ENCODE results near the gene TOMM22. TPM values are rescaled to one million over a fixed set of nuclear protein-coding genes. Genes with fewer than 3 reads are reported as not detected.
A peak's percentile ranks its signal among the peaks of the same experiment; 100 is the strongest.

The TOMM22 gene
- total and polyA plus RNA-seq, 10 donors = 24.3 to 59.9 (median 42.8) TPM

DNA sequence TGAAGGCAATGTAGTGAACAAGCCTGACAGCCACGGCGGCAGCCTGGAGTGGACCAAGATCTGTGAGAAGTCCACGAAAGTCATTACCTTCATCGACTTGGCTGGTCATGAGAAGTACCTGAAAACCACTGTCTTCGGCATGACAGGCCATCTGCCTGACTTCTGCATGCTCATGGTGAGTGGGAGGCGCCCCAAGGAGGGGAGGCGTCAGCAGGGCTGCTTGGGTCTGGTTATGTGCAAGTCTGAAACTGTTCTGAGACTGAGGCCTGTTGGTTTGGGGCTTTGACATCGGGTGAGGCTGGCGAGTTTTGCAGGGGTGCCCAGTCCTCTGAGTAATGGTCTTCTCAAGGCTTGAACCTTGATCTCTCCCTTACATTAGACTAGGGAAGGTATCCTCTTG lies 35.1 kb downstream of the TOMM22 start:
- intact Hi-C loops (cut with DNase I; ENCODE audit: low total_unique reads) = no loop called here

DNA sequence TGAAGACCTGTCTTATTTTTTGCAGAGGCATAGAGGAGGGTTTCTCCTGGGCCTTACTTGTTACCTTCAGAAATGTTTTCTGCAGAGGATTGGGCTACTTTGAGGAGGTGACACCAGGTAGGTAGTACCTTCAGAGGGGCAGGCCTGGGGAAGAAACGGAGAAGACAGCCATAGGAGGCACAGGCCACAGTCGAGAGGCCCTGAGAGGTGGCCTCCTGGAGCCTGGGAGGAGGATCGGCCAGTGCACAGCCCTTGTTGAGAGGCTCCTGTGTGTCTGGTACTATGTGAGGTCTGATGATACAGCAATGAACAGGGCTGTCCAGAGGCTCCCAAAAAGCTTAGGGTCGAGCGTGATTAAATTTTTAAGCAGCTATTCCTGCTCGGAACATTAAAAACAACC lies 35.5 kb downstream of the TOMM22 start:
- intact Hi-C loops (cut with DNase I; ENCODE audit: low total_unique reads) = no loop called here
- H3K27ac ChIP-seq = peak overlapping the region in 3 of 8 donors; percentile 4 to 80 (median 76)
- DNase-seq = no peak
- H3K4me1 ChIP-seq = peaks cover 25 to 70% (median 53%) of the 10 kb centered on the region in 6 donors
- H3K36me3 ChIP-seq = peaks cover 5 to 85% (median 59%) of the 10 kb centered on the region in 6 donors
- no peak for TF ChIP-seq POLR2A (IDR thresholded peaks at IDR 0.05)
- no peak for TF ChIP-seq POLR2AphosphoS5 (IDR thresholded peaks at IDR 0.05)
- no peaks in the 10 kb centered on the region for H3K27me3 ChIP-seq (replicated peaks in 1 of 7)
- WGBS, 5 donors = 88 to 95% (median 94%) methylated on average over 6 of the region's 6 CpGs
- no peaks in the 10 kb centered on the region for H3K9me3 ChIP-seq
- H3K4me3 ChIP-seq = no peak overlapping the region

More for the DNA sequence above, 35.1 kb downstream of the TOMM22 start:
- peaks cover 25 to 75% (median 56%) of the 10 kb centered on the region in 6 donors for H3K4me1 ChIP-seq
- no peak for DNase-seq
- peak overlapping the region in 1 of 8 donors; percentile 5 for H3K4me3 ChIP-seq
- no peaks in the 10 kb centered on the region for H3K9me3 ChIP-seq
- 86 to 98% (median 91%) methylated on average over 8 to 9 of the region's 9 CpGs for WGBS, 5 donors
- H3K27me3 ChIP-seq (replicated peaks in 1 of 7) = no peaks in the 10 kb centered on the region
- TF ChIP-seq POLR2A (IDR thresholded peaks at IDR 0.05) (no peak), POLR2AphosphoS5 (IDR thresholded peaks at IDR 0.05) (no peak)
- TF ChIP-seq, protein P1, sequence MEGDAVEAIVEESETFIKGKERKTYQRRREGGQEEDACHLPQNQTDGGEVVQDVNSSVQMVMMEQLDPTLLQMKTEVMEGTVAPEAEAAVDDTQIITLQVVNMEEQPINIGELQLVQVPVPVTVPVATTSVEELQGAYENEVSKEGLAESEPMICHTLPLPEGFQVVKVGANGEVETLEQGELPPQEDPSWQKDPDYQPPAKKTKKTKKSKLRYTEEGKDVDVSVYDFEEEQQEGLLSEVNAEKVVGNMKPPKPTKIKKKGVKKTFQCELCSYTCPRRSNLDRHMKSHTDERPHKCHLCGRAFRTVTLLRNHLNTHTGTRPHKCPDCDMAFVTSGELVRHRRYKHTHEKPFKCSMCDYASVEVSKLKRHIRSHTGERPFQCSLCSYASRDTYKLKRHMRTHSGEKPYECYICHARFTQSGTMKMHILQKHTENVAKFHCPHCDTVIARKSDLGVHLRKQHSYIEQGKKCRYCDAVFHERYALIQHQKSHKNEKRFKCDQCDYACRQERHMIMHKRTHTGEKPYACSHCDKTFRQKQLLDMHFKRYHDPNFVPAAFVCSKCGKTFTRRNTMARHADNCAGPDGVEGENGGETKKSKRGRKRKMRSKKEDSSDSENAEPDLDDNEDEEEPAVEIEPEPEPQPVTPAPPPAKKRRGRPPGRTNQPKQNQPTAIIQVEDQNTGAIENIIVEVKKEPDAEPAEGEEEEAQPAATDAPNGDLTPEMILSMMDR (IDR thresholded peaks at IDR 0.05 in 8 of 11, conservative IDR thresholded peaks at IDR 0.05 in 3 of 11) = no peak
- peaks cover 5 to 85% (median 57%) of the 10 kb centered on the region in 6 donors for H3K36me3 ChIP-seq
- peak overlapping the region in 3 of 8 donors; percentile 4 to 80 (median 76) for H3K27ac ChIP-seq

DNA sequence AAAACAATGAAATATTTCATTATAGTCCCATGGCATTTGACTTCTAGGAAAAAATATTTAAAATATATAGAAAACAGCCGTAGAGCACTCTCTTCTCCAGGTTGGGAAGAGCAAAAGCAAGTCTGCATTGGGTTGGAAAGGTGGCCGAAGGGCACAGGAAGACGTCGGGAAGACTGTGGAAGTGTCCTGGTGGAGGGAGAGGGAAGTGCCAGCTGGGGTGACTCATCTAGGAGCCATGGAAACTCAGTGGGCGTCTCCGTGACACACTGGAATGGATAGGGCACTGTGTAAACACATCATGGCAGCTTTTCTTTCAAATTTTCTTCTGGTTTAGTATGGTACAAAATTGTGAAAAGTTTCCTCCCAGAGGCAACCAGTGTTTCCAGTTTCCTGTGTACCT lies 36.7 kb downstream of the TOMM22 start:
- intact Hi-C loops (cut with DNase I; ENCODE audit: low total_unique reads) = no loop called here
- Histone ChIP-seq H3K27me3 (replicated peaks in 1 of 7) (no peaks in the 10 kb centered on the region), H3K4me1 (peaks cover 24 to 59% (median 42%) of the 10 kb centered on the region in 6 donors), H3K4me3 (no peak overlapping the region), H3K36me3 (peaks cover 5 to 86% (median 70%) of the 10 kb centered on the region in 6 donors), H3K27ac (peak overlapping the region in 5 of 8 donors; percentile 18 to 80 (median 48)), H3K9me3 (no peaks in the 10 kb centered on the region)
- DNase-seq = no peak
- TF ChIP-seq POLR2AphosphoS5 (IDR thresholded peaks at IDR 0.05) = peak in 2 of 3 donors; percentile 34 to 56
- TF ChIP-seq, protein P1 (IDR thresholded peaks at IDR 0.05 in 8 of 11, conservative IDR thresholded peaks at IDR 0.05 in 3 of 11) = peak; percentile 26 to 78 (median 62)
- no peak for TF ChIP-seq POLR2A (IDR thresholded peaks at IDR 0.05)
- 45 to 69% (median 63%) methylated on average over 6 of the region's 6 CpGs for WGBS, 5 donors

DNA sequence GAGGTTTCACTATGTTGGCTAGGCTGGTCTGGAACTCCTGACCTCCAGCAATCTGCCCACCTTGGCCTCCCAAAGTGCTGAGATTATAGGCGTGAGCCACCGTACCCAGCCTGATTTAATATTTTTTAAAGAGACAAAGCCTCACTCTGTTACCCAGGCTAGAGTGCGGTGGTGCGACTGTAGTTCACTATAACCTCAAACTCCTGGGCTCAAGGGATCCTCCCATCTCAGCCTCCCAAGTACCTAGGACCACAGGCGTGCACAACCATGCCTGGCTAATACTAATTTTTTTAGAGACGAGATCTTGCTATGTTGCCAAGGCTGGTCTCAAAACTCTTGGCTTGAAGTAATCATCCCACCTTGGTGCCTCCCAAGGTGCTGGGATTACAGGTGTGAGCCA lies 37.4 kb downstream of the TOMM22 start:
- no peak for DNase-seq
- Histone ChIP-seq H3K27ac (peak overlapping the region in 3 of 8 donors; percentile 39 to 80 (median 76)), H3K4me3 (no peak overlapping the region), H3K9me3 (no peaks in the 10 kb centered on the region), H3K36me3 (peaks cover 5 to 94% (median 78%) of the 10 kb centered on the region in 6 donors), H3K27me3 (replicated peaks in 1 of 7) (no peaks in the 10 kb centered on the region), H3K4me1 (peaks cover 18 to 51% (median 34%) of the 10 kb centered on the region in 6 donors)
- TF ChIP-seq POLR2AphosphoS5 (IDR thresholded peaks at IDR 0.05) = no peak
- no peak for TF ChIP-seq POLR2A (IDR thresholded peaks at IDR 0.05)
- TF ChIP-seq, protein P1 (IDR thresholded peaks at IDR 0.05 in 8 of 11, conservative IDR thresholded peaks at IDR 0.05 in 3 of 11) = no peak
- WGBS, 5 donors = 81 to 94% (median 92%) methylated on average over 5 to 6 of the region's 6 CpGs
- intact Hi-C loops (cut with DNase I; ENCODE audit: low total_unique reads) = no loop called here
